ENCODE results near the gene NXT1.
"Not testable (repeated sequence)": the region's sequence is repeated elsewhere in the genome, so short reads cannot be mapped to it uniquely, and the experiment has no call there.

The NXT1 gene

DNA sequence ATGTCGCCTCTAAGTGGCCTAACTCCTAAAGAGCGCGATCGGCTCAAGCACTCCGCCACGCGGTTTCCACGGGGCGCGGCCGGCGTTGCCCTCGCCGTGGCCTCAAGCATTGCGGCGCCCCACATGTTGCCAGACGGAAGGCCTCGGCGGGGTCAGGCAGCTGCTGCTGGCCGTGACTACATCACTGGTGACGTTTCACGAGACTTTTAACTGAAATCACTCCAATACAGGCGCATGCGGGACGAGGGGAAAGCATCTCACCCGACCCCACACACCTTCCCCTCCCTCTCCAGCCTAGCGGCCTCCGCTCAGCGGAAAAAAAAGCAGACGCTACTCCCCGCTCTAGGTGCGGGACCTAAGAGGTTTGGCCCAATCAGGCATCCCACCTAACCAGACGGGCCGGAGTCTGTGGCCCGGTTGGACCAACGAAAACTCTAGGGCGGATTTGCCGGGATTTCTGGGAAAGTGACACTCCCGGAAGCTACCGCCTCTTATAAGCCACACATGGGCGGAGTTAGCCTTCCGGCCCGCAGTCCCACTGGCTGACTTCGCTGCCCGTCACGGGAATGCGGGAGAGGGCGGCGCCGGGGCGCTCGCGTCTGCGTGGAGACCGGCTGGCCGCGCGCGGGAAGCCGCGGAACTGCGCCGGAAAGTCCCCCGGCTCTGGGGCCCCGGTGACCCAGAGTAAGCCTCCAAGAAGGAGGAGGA lies at the start of gene NXT1:
TSS of gene NXT1 (plus strand) at position 596 of the 708 bp plus-strand sequence. CDS start 3,251 bp downstream, outside the sequence.
- peak; percentile 93 to 94 for DNase-seq

DNA sequence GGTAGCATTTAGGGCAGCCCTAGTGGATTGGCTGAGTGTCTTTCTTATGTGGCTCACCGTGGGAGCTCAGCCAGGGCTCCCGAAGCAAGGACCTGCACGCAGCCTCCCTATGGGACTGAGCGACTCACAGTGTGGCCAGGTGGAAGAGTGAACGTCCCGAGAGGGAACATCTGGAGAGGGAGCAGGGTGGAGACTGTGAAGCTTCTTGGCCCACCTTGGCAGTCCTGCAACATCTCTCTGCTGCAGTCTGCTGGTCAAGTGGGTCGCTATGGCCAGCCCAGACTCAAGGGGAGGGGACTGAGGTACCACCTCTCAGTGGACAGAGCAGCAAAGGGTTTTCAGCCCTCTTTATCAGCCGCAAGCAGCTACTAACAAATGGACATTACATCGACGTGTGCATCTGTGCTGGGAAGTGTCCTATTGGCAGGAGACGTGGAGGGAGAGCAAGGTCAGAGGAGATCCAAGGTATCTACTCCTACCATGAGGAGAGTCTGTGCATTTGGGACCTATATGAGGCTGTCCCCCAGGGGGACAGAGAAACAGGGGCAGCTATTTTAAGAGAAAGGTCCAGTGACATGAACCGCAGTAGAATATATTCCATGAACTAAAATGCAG lies 49.0 kb upstream of the NXT1 start:
- no peak for DNase-seq

DNA sequence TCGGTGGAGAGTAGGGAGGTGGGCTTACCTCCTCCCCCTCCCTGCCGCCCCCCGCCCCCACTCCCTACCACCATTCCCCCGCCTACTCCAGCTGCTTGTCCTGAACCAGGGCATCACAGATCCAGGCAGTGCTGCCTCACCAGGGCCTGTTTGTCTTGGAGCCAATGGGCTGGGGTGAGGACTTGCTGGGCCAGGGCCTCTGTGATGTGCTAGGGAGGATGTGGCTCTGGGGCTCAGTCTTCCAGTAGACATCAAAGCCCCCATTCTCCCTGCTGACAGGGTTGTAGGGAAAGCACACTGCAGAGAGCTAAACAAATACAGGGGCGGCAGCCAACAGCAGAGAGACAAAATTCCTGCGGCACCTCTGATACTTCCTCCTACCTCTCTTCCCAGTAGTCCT lies 48.2 kb upstream of the NXT1 start:
- no peak for DNase-seq

DNA sequence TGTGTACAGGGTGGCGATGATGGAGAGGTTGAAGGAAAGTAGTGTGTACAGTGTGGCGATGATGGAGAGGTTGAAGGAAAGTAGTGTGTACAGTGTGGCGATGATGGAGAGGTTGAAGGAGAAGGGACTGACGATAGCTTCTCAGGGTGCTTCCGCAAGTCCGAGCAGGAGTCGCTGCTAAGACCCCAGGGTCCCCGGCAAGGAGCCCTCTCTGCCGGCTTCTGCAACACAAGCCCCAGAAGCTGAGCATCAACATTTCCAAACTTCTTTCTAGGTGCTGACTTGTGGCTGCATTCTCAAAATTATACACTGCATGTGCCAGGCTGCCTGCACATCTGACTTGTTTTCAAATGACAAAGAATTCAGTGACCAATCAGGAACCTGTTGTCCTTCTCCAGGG lies 47.8 kb upstream of the NXT1 start:
- no peak for DNase-seq

DNA sequence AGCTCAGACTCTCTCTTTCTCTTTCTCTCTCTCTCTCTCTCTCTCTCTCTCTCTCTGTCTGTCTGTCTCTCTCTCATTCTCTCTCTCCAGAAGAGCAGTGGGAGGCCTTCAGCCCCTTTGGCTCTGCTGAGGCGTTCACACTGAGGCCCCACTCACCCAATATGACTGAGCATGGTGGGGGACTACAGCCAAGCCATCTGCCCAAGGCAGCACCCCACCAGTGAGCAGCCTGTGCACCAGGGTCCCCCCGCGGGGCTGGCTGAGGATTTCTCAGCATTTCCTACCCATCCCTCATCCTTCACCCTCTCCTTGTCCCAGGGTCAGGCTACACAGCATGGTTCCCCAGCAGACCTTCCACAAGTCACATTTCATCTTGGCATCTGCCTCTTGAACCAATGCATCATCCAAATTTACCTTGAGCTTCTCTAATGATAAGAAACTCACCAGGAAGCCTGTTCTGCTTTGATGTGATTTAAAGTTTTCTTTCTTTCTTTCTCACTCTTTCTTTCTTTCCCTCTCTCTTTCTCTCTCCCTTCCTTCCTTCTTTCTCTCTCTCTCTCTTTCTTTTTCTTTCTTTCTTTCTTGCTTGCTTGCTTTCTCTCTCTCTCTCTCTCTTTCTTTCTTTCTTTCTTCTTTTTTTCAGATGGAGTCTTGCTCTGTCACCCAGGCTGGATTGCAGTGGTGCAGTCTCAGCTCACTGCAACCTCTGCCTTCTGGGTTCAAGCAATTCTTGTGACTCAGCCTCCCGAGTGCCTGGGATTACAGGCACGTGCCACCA lies 47.1 kb upstream of the NXT1 start:
- no peak for DNase-seq

DNA sequence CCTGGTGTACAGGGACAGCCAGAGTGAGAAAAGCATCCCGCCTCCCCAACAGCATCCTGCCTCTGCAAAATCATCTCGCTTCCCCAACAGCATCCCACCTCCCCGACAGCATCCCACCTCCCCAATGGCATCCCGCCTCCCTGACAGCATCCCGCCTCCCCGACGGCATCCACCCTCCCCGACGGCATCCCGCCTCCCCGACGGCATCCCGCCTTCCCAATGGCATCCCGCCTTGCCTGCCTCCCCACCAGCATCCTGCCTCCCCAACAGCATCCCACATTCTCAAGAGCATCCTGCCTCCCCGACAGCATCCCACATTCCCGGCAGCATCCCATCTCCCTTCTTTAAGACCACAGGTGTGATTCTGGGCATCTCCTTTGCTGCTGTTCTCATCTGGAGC lies 46.0 kb upstream of the NXT1 start:
- DNase-seq, result no peak

DNA sequence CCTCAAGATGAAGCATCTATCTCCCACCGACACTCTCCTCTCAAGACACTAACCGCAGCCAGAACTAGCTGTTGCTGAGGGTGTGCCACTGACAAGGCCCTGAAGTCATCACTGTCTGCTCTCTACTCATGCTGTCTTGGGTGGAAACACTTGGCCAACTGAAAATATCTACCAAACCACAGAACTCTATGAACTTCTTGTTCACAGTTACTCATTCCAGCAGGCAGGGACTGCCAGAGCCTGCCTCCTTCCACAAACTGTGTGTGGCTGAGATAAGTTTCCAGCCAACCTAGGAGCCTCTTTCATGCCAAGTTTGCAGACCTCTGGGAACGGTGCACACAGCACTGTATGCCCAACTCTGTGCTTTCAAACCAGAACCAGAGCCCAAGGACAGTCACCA lies 45.5 kb upstream of the NXT1 start:
- no peak for DNase-seq

DNA sequence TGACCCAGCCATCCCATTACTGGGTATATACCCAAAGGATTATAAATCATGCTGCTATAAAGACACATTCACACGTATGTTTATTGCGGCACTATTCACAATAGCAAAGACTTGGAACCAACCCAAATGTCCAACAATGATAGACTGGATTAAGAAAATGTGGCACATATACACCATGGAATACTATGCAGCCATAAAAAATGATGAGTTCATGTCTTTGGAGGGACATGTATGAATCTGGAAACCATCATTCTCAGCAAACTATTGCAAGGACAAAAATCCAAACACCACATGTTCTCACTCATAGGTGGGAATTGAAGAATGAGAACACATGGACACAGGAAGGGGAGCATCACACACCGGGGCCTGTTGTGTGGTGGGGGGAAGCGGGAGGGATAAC lies 43.2 kb upstream of the NXT1 start:
- DNase-seq, result not testable (repeated sequence)

DNA sequence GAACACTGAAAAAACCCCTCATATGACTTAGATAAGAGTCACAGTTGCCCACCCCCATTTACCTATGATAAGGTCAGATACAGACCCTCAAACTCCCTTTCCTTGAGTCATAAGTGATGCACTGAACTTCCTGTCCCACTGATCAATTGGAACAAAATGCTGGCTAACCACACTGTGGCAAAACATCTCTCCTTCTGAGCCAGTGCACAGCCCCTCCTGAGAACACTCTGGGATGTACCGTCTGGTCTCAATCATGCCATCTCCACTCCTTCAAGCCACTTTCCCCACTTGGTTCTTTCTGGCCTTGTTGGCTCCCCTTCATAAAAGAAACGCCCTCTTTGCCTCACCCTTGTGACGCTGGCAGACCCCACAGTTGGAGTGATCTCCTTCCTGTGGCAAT lies 42.6 kb upstream of the NXT1 start:
- DNase-seq, result no peak

DNA sequence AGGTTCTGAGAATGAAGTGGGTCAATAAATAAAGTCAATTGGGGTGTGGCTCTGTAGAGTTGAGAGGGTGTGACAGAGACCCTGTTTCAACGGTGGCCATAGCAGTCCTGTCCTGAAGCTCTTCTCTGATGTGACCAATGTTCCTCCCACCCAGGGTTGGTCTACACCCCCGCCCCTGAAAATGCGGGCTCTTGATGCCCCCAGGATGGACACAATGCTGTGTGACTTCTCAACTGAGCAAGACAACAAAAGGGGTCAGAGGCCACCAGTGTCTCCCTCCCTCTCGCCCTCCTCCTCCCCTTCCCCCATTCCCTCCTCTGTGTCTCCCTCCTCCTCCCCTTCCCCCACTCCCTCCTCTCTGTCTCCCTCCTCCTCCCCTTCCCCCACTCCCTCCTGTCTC lies 41.7 kb upstream of the NXT1 start:
- no peak for DNase-seq

DNA sequence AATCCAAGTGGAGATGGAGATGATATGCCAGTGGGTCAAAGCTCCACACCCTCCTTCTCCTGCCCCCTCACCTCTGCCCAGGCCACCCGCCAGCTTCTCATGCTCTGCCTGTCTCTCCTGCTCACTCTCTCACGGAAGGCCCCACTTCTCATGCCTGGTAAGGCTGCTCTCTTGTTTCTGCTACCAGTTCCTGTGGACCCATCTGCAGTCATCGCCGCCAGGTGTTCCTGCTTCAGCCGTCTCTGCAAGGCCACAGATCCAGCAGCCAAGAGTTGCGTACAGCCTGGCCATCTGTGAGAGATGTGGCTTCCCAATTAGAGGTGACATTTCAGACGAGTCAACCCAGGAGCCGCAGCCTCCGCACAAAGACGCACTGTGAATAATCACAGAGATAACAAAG lies 40.8 kb upstream of the NXT1 start:
- no peak for DNase-seq

DNA sequence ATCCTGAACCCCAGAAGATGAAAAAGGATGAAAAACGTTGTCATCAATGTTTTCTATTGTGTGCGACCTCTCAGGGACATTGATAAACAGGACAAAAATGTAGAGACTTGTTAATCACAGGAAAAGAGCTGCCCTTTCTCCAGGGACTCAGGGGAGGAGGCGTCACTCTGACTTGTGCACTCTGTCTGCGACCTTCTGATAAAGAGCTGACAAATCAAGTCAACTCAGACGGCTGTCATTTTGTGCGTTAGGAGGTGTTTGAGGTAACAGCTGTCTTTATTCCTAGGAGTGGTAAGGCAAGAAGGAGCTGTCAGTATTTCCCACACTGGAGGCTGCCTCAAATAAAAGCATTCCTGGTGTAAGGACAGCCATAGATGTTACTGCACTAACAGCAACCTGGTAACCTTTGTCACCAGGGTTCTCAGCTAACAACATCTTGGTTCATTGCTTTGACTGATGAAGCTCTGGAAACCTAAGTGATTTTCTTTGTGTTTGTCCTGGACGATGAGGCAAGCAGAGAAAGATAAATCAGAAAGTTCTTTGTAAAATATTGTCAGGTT lies 38.6 kb upstream of the NXT1 start:
- no peak for DNase-seq

DNA sequence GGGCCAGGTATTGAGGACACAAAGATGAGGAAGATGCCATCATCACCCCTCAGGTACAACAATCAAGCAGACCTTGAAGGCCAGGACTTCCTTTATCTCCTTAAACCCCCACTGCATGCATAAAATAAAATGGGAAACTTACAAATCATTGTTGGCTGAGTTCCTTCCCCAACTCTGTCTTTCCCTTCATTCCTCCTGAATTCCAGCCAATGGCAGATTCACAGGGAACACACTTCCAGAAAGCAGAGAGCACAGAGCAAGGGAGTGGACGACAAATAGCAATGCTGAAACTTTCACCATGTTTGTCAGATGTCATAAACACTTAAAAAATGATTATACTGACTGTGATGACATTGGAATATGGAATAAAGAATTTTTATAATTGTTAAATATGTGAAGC lies 37.3 kb upstream of the NXT1 start:
- no peak for DNase-seq

DNA sequence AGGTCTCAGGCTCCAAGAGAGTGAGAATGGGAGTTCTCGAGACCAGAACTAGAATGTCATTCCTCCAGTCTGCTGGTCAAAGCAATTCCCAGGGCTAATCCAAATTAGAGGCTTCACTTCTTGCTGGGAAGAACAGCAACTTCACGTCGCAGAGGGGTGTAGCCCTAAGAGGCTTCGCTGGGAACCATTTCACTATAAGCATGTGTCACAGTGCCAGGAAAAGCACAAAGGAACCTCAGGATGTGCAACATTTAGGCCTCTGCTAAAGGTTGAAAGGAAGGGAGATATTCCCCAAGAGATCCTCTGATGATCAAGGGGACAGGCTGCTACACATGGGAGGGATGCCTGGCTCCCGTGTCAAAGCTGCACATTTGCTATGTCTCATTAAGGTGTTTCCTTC lies 35.9 kb upstream of the NXT1 start:
- DNase-seq, result no peak

DNA sequence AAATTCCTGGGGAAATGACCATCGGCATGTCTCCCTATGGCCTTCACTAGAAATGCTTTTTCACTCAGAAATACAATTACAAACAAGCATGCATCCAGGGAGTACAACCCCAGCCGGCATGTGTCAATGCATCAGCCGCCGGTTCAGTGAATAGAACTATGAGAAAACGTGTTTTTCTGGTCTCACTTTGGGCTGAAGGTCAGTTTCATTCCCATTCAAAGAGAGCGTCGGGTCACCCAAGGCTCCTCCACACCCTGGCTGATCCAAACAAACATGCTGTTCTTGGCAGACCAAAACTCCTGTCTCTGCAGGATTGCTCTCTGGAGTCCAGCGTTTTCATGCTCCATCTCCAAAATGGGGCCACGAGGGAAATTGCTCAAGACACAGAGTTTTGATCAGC lies 35.5 kb upstream of the NXT1 start:
- DNase-seq, result no peak

DNA sequence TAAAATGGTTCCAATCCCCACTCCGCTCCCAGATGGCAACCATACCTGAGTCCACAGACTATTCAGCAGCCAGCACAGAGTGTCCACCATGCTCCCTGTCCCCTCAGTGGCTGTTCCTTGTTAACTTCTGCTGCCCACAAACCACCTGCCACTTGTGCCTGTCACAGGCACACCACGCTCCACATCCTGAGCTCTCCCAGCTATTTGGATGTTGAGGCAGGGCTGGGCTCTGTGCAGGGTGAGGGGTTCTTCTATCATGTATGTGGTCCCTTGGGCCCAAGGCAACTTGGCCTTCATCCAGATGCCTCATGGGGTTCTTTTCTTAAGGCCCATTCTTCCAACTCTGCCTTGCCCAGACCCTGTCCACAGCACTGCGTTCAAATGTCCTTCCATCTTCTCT lies 34.0 kb upstream of the NXT1 start:
- DNase-seq, result no peak

DNA sequence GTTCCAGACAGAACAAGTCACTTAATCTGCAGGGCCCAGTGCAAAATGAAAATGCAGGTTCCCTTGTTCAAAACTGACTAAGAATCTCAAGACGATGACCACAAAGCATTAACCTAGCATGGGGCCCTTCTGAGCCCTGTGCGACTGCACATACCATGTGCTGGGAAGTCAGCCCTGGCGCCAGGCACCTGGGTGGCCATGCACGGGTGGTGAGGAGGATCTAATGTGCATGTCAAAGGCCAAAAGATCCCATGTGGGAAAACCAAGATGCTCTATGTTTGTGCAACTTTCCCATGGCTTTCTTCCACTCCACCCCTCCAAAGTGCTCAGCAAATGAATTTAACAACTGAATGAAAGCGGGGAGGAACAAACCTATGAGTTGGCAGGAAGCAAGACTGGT lies 33.5 kb upstream of the NXT1 start:
- DNase-seq, result no peak

DNA sequence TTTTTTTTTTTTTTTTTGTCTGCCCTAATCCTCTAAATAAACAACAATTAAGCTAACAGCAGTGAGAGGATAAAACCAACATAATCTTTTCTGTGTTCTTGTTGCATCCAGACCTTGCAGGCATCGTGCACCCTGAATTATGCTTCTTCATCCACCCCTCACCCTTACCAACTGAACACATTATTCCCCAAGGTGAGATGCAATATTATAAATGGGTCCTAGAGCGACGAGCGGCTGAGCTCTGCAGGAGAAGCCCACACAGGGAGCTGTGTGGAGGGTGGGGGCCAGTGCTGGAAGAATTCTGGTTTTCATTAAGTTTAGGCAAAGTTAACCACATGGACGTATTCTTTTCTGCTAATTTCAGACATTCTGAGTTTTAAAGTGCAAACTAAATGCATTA lies 32.2 kb upstream of the NXT1 start:
- no peak for DNase-seq

DNA sequence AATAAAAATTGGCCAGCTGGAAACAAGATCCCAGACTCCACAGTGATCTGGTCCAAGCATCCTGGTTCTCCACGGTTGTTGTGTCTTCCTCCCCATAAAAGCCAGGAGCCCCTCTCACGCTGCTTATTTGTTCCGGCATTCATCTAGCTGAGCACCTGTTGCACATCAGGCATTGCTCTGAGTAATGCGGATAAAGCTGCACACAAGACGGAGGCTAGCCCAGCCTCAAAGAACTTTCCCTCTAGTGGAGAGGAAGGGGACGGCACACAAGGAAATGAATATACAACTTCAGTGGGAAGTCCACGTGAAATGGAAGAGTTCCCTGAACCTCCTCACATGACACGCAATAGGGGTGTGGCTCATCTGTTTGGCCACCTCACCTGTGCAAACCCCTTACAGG lies 30.3 kb upstream of the NXT1 start:
- no peak for DNase-seq

DNA sequence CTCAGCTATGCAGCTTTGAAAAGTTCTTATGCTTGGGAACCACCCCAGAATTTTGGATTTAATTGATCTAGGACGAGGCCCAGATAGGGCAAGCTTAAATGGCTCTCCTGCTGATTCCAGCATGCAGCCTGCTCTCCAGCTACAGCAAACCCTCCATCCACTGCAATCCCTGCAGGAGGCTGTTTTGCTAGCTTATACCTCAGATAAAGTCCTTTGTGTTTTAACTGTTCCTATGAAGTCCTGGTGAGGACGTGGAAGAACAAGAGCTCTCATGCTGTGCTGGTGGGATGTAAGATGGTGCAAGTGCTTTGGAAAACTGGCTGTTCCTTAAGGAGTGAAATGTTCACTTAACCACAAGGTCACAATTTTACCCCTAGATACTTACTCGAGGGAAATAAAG lies 25.5 kb upstream of the NXT1 start:
- no peak for DNase-seq

DNA sequence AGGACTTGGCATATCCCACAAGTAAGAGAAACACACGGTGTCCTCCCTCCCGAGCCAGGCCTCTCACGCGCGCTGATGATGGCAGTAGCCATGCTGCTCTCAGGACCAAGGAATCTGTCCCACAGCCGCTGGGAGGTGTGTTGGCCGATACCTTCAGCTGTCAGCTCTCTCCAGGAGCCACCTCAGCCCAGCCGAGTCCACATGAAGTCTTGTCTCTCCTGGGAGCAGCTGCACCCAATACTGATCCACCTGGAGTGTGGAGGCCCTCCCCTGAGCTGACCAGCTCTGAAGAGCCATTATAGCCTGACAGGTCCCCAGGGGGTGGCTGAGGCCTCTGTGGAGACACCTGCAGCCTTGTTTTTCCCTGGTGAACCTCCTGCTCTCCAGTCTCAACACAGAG lies 23.8 kb upstream of the NXT1 start:
- DNase-seq, result no peak

DNA sequence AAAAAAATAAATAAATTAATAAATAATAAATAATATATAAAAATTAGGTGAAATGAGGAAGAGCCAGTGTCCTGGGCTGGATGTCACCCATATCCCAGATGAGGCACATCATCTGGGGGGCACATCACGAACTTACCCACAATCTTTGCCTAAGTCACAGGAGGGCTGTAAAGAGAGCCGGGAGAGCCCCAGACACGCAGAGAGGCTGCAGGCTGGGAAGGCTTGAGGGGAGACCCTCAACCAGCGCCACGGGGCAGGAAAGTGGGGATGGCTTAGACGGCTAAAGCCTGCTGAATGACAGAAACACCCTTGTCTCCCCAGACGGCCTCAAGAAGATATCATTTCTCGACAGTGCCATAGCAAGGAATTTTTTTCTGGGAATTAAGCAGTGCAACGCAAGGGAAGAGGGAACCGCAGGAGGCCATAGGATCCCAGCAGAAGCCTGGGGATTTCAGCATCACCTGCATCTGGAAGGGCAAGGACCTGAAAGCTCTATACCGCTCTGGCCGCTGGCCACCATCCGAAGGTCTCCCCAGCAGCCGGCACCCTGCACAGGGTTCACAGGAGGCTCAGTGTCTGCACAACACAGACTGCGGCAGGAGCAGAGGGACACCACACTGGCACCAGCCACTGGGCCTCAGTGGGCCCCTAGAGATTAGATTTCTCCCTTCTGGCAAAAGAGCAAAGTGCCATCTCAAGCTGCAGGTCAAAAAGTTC lies 22.8 kb upstream of the NXT1 start:
- DNase-seq, result no peak
